H4 (cell line): Measurements from ENCODE around the gene NFATC1. TPM values are rescaled to one million over a fixed set of nuclear protein-coding genes. Genes with fewer than 3 reads are reported as not detected.

Experiments
- DNase-seq: peaks from one replicate; pipeline ENCODE4 v3.0.0-alpha.2; 2015; ENCODE audit warnings: low spot score
- total RNA-seq: library from RNA; depleted of rRNA; stranded (reverse); fragments of >200 nt; shearing (Covaris generic); gene quantifications from 2 replicates; pipeline ENCODE4 v1.2.3, GENCODE V29; 2014

Gene NFATC1
- total RNA-seq, 1 experiment from 2014 or later: 4.3 TPM

DNA sequence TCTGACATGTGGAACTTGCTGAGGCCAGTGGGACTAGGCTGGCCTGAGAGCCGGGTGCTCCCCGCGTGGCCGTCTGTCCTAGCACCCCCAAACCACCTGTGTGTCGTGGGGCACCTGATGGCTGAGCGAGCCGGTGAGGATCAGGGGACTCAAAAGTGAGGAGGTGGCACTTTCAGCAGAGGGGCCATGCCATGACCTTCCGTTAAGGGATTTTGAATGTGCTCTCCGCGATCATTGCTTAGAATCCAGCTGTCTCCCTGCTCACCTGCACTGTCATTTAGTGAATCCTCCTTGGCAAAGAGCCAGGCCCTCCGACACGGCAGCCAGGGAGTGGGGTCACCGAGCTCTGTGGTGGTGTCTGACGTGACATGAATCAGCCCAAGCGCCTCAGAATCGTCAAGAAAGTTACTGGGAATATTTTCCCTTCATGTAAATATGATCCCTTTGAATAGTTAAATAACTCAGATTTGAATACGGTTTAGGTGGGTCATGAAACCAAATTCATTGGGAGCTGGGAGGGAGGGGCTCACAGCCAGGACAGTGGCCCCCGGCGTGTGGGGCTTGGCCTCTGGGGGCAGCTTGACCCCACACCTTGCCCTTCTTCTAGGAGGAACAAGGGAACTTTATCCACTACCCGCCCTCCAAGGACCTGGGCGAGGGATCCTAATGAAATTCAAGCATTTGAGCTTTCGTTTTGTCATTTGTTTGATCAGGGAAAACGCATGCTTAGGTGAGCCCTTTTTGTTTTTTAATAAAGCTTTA lies 9.5 kb downstream of the NFATC1 start:
- no peak for DNase-seq

- DNase-seq: no peak
Observed at GRCh38 chr18:79405781-79406575, 10.2 kb downstream of the NFATC1 start.

GRCh38 chr18:79406708-79407107 lies 11.0 kb downstream of the NFATC1 start:
- no peak for DNase-seq

- no peak for DNase-seq
Observed at GRCh38 chr18:79409313-79409712, 13.6 kb downstream of the NFATC1 start.

- DNase-seq: no peak
Observed at GRCh38 chr18:79410171-79410641, 14.5 kb downstream of the NFATC1 start.

- no peak for DNase-seq
Observed at GRCh38 chr18:79410731-79411613, 15.2 kb downstream of the NFATC1 start.

- no peak for DNase-seq
Observed at GRCh38 chr18:79411614-79412526, 16.1 kb downstream of the NFATC1 start.

- DNase-seq: no peak
Observed at GRCh38 chr18:79413025-79413424, 17.3 kb downstream of the NFATC1 start.

DNA sequence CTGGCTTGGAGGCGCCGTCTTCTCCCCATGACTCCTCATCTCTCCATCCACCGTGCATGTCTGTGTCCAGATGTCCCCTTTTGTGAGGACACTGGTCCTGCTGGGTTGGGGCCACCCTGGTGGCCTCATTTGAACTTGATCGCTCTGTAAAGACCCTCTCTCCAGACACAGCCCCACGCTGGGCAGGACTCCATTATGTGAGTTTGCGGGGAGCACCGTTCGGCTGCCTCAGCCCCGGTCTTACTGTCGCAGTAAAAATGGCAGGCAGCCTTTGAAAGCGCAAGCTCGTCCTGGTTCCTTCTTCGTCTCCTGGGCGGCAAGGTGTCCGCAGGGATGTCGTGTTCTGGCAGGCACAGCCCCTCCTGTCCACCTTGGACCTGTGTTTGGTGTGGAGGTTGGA lies 17.7 kb downstream of the NFATC1 start:
- no peak for DNase-seq

GRCh38 chr18:79413901-79414300 lies 18.2 kb downstream of the NFATC1 start:
- DNase-seq: no peak

- DNase-seq: no peak
Observed at GRCh38 chr18:79416022-79416676, 20.4 kb downstream of the NFATC1 start.

- DNase-seq: no peak
Observed at GRCh38 chr18:79416677-79417052, 20.9 kb downstream of the NFATC1 start.

- DNase-seq: no peak
Observed at GRCh38 chr18:79418236-79418635, 22.5 kb downstream of the NFATC1 start.

DNA sequence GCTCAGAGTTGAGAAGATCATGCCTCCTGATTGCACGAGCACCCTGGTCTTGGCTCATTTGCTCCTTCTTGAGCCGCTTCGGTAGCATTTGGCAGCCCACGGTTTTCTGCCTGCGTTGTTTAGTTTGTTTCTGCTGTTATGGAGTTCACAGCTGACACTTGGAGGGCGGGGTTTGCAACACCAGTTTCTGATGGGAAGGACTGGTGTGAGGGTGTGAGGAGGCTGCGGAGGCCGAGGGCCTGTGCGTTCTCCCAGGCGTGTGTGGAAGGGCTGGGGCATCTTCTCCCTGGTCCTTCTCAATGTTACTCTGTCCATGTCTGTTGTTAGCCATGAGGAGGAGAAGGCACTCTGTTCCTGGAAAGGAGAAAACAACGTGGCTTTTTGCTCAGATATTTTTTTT lies 22.9 kb downstream of the NFATC1 start:
- DNase-seq: no peak

GRCh38 chr18:79420033-79420745 lies 24.5 kb downstream of the NFATC1 start:
- DNase-seq: no peak

GRCh38 chr18:79421275-79421857 lies 25.6 kb downstream of the NFATC1 start:
- DNase-seq: no peak

DNA sequence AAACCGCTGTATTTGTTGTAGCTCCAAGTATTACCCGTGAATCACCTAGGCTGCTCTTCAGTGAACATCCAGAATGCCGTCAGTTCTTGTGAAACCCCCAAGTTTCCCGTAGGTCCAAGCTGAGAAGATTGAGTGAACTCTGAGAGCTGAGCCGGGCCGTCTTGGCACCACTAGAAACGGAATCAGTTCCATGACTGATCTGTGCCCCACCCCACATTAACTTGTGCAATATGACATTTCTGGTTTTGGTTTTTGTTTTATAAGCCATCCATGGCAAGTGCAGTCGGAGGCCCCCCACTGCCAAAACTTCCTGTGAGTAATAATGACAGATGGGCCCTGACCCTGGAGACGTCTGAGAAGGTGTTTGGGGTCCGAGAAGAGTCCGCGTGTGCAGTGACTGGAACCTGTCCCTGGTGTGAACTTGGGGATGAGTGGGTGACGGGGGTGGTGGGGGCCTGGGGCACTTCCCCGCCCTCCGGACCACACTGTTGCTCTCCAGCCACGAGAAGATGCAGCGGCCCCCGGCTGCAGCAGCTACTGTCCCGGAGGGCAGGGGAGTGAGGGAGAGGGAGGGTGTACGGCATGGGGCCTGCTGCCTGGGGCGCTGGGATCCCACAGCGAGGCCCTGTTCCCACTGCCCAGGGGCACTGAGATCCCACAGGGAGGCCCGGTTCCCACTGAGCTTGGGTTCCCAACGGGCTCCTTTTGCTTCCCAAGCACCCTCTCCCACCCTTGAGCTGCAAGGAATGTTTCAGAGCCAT lies 26.5 kb downstream of the NFATC1 start:
- no peak for DNase-seq

DNA sequence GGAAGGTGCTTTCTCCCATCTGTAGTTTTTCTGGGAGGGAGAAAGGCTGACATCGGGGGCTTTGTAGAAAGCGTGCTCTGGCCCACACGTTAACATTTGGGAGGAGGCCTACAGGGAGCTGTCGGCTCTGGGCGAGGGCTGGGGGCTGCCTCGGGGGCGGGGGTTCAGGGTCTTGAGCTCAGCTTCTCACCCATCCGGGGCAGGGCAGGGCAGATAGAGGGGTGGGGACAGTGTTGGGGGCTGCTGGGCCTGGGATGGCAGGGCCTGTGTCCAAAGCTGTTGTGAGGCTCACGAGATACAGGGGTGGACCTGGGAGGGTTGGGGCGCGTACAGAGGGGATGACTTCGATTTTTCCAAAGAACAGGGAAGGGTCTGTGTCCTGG lies 27.0 kb downstream of the NFATC1 start:
- DNase-seq: no peak
